Hepatocyte (in vitro differentiated cells): ENCODE measurements around the gene ARF4. TPM values are rescaled to one million over a fixed set of nuclear protein-coding genes. Genes with fewer than 3 reads are reported as not detected.

Source experiments
- polyA plus RNA-seq: library from polyadenylated mRNA; unstranded; fragments of >200 nt; fragmentation: Nextera tagmentation; extraction: Ambion mirVana; gene quantifications from 2 replicates; pipeline ENCODE4 v1.2.1, GENCODE V29; 2016
- small RNA-seq: library from RNA; depleted of rRNA; stranded (forward); fragments of <200 nt; gene quantifications from one replicate; pipeline ENCODE3, GENCODE V24; 2014
- total RNA-seq: library from RNA; depleted of rRNA; stranded (reverse); fragments of >200 nt; gene quantifications from 2 replicates; pipeline ENCODE4 v1.2.3, GENCODE V29; 2014

The ARF4 gene
- total and polyA plus RNA-seq, 2 experiments from 2014 or later = 363 to 449 TPM

Small RNA genes within 50 kb of the gene (small RNA-seq; reads per million reads assigned to genes)
- gene RNU6-108P = not detected
- gene RNU6-483P = not detected
- gene RNU6ATAC26P = not detected

Other genes with a start within 250 kb of the ARF4 start
- 1.1 and 1.5 TPM in 2 replicates for gene DNAH12, start 53.0 kb downstream of the ARF4 start, total RNA-seq
- gene DNAH12, start 53.0 kb downstream of the ARF4 start, polyA plus RNA-seq = 0.06 and 0.60 TPM in 2 replicates
- gene PDE12, start 41.1 kb downstream of the ARF4 start, total RNA-seq = 15.9 and 17.2 TPM in 2 replicates
- gene PDE12, start 41.1 kb downstream of the ARF4 start, polyA plus RNA-seq = 8.4 and 12.7 TPM in 2 replicates
- gene DENND6A, start 95.7 kb upstream of the ARF4 start, total RNA-seq = 19.3 and 20.3 TPM in 2 replicates
- 6.3 and 8.1 TPM in 2 replicates for gene DENND6A, start 95.7 kb upstream of the ARF4 start, polyA plus RNA-seq
- 44.5 and 46.0 TPM in 2 replicates for gene SLMAP, start 159.0 kb upstream of the ARF4 start, total RNA-seq
- gene SLMAP, start 159.0 kb upstream of the ARF4 start, polyA plus RNA-seq = 22.8 and 27.6 TPM in 2 replicates